IMR-90 (cell line): ENCODE results near the gene GPC2. TPM values are rescaled to one million over a fixed set of nuclear protein-coding genes. Genes with fewer than 3 reads are reported as not detected.
"Not testable (repeated sequence)": the region's sequence is repeated elsewhere in the genome, so short reads cannot be mapped to it uniquely, and the experiment has no call there.

ENCODE experiments used
- ATAC-seq: fragments of 200-7000 bp; cut with Tn5 transposase; 2 replicates; pipeline ENCODE4 v1.9.1; 2020; ENCODE audit warnings: low read depth, mild to moderate bottlenecking, moderate library complexity
- BruUV-seq: library from RNA; stranded (reverse); fragments of 400-500 nt; replicated peaks from 2 replicates; lab custom pipeline; 2021; lab: Mats Ljungman, UMichigan
- CTCF ChIA-PET: fragments of 300-600 bp; formaldehyde crosslinking; extraction: SDS; loops from one replicate; lab custom pipeline; 2021; ENCODE audit warnings: antibody characterized with exemption; lab: Yijun Ruan, JAX
- POLR2A ChIA-PET: fragments of 300-600 bp; sonication (Branson Sonifier 250); formaldehyde crosslinking; loops from one replicate; lab custom pipeline; 2022; ENCODE audit warnings: antibody characterized with exemption; ENCODE audit not compliant: unreplicated experiment; lab: Charles Lee
- DNase-seq: peaks from one replicate; pipeline ENCODE4 v3.0.0; 2013
- H2AFZ ChIP-seq: replicated peaks from 2 replicates; pipeline ENCODE3; 2013; ENCODE audit warnings: low read length, mild to moderate bottlenecking; ENCODE audit not compliant: poor library complexity
- H2AK5ac ChIP-seq: 2 replicates; pipeline ENCODE4 v1.6.1; 2013; ENCODE audit warnings: low read depth, low read length, inconsistent platforms
- H2AK9ac ChIP-seq: replicated peaks from 2 replicates; pipeline ENCODE3; 2013; ENCODE audit warnings: mild to moderate bottlenecking, low read depth, low read length, moderate library complexity; ENCODE audit not compliant: poor library complexity
- H2BK120ac ChIP-seq: 2 replicates; pipeline ENCODE4 v1.6.1; 2013; ENCODE audit warnings: low read depth, low read length, inconsistent platforms
- H2BK15ac ChIP-seq: 3 replicates; pipeline ENCODE4 v1.6.1; 2013; ENCODE audit warnings: low read depth, low read length, inconsistent platforms
- H2BK20ac ChIP-seq: 2 replicates; pipeline ENCODE4 v1.6.1; 2013; ENCODE audit warnings: low read depth, mild to moderate bottlenecking, inconsistent platforms, low read length, moderate library complexity
- H2BK5ac ChIP-seq: 2 replicates; pipeline ENCODE4 v1.6.1; 2013; ENCODE audit warnings: mild to moderate bottlenecking, low read depth, low read length, inconsistent platforms; ENCODE audit not compliant: poor library complexity, severe bottlenecking
- H3K14ac ChIP-seq: replicated peaks from 2 replicates; pipeline ENCODE4 v1.6.1; 2013; ENCODE audit warnings: low read depth, low read length, inconsistent platforms
- H3K18ac ChIP-seq: 2 replicates; pipeline ENCODE4 v1.6.1; 2013; ENCODE audit warnings: low read depth, low read length, control low read depth
- H3K23ac ChIP-seq: 2 replicates; pipeline ENCODE4 v1.6.1; 2013; ENCODE audit warnings: low read depth, low read length, inconsistent platforms
- H3K27ac ChIP-seq: 2 replicates; pipeline ENCODE4 v1.5.1; 2013; ENCODE audit warnings: mild to moderate bottlenecking, control low read depth, low read length; ENCODE audit not compliant: insufficient read depth
- H3K27me3 ChIP-seq: 2 replicates; pipeline ENCODE4 v1.6.1; 2013; ENCODE audit warnings: low read length; ENCODE audit not compliant: control insufficient read depth, insufficient read depth
- H3K36me3 ChIP-seq: 2 replicates; pipeline ENCODE4 v1.6.1; 2013; ENCODE audit warnings: low read length, mixed read lengths; ENCODE audit not compliant: control insufficient read depth, insufficient read depth
- H3K4ac ChIP-seq: 2 replicates; pipeline ENCODE4 v1.6.1; 2013; ENCODE audit warnings: low read depth, low read length, inconsistent platforms
- H3K4me1 ChIP-seq: 2 replicates; pipeline ENCODE4 v1.6.1; 2013; ENCODE audit warnings: low read length, mixed read lengths; ENCODE audit not compliant: control insufficient read depth, insufficient read depth
- H3K4me2 ChIP-seq: 2 replicates; pipeline ENCODE4 v1.6.1; 2013; ENCODE audit warnings: low read depth, mild to moderate bottlenecking, control low read depth, low read length, moderate library complexity
- H3K4me3 ChIP-seq: 2 replicates; pipeline ENCODE4 v1.5.1; 2013; ENCODE audit warnings: low read depth, mild to moderate bottlenecking, control low read depth, low read length, moderate library complexity; ENCODE audit not compliant: insufficient read depth
- H3K56ac ChIP-seq: 2 replicates; pipeline ENCODE4 v1.6.1; 2013; ENCODE audit warnings: low read length, inconsistent platforms; ENCODE audit not compliant: insufficient read depth; ENCODE audit errors: extremely low read depth
- H3K79me1 ChIP-seq, 2 experiments: 2 replicates each; pipeline ENCODE4 v1.6.1; 2013; ENCODE audit warnings: low read length in 2 of 2, inconsistent platforms in 1 of 2, low read depth in 1 of 2
- H3K9ac ChIP-seq: 2 replicates; pipeline ENCODE4 v1.6.1; 2013; ENCODE audit warnings: low read depth, low read length, control low read depth
- H3K9me1 ChIP-seq: 2 replicates; pipeline ENCODE4 v1.6.1; 2013; ENCODE audit warnings: low read length, inconsistent platforms; ENCODE audit not compliant: insufficient read depth
- H3K9me3 ChIP-seq: 2 replicates; pipeline ENCODE4 v1.6.1; 2013; ENCODE audit warnings: low read length; ENCODE audit not compliant: control insufficient read depth, insufficient read depth
- H4K20me1 ChIP-seq: 2 replicates; pipeline ENCODE4 v1.6.1; 2013; ENCODE audit warnings: low read length, inconsistent platforms; ENCODE audit not compliant: insufficient read depth
- H4K5ac ChIP-seq: 2 replicates; pipeline ENCODE4 v1.6.1; 2013; ENCODE audit warnings: mild to moderate bottlenecking, low read depth, low read length, control low read depth
- H4K8ac ChIP-seq, 2 experiments: 2 replicates each; pipeline ENCODE4 v1.6.1; 2013; ENCODE audit warnings: low read depth in 2 of 2, low read length in 2 of 2, control low read depth in 1 of 2, inconsistent platforms in 1 of 2
- H4K91ac ChIP-seq: 2 replicates; pipeline ENCODE4 v1.6.1; 2013; ENCODE audit warnings: low read depth, low read length, inconsistent platforms; ENCODE audit not compliant: insufficient read depth
- WGBS, 2 experiments: methylation state at CpG; one replicate each; pipeline versions ENCODE4 v1.1.5 to v1.1.7; 2013; ENCODE audit warnings: missing lambda C conversion rate in 2 of 2; ENCODE audit not compliant: insufficient read length in 1 of 2; ENCODE audit errors: extremely low coverage in 2 of 2; 5-methylcytosine and 5-hydroxymethylcytosine counted together
- dilution Hi-C: fragments of 300-500 bp; cut with HindIII; formaldehyde crosslinking; loops from one replicate; pipeline ENCODE4 v1.14.3; 2018; ENCODE audit warnings: low sequenced_read_pairs; ENCODE audit not compliant: unreplicated experiment
- in situ Hi-C: fragments of 300-500 bp; cut with MboI; formaldehyde crosslinking; loops from 3 replicates; pipeline ENCODE4 v1.14.3; 2019; ENCODE audit warnings: low sequenced_read_pairs, inconsistent platforms, mixed read lengths
- intact Hi-C: fragments of 100-400 bp; cut with micrococcal nuclease; formaldehyde crosslinking; loops from 2 replicates; pipeline ENCODE4 v1.10.0; 2022
- polyA plus RNA-seq, 3 experiments: library from polyadenylated mRNA; depleted of rRNA; stranded (reverse); fragments of >200 nt; gene quantifications; 2 replicates each; pipeline ENCODE4 v1.2.3, GENCODE V29; 2012; ENCODE audit warnings: low replicate concordance in 1 of 3
- total RNA-seq: library from RNA; depleted of rRNA; stranded (reverse); fragments of >200 nt; gene quantifications from 2 replicates; pipeline ENCODE4 v1.2.3, GENCODE V29; 2012

The GPC2 gene
- total and polyA plus RNA-seq, 2 of the 4 experiments (the other 2 are of a cell fraction), result 1.8 to 6.0 TPM

GRCh38 chr7:100219801-100220585, 42.8 kb upstream of the GPC2 start, which contains the start of gene PVRIG:
TSS of gene PVRIG (plus strand) at chr7:100219949. CDS start at chr7:100219971, 22 bp downstream.
- BruUV-seq, H3K18ac ChIP-seq, H3K23ac ChIP-seq, H3K9ac ChIP-seq, H4K20me1 ChIP-seq, H3K27ac ChIP-seq, H3K4me2 ChIP-seq, DNase-seq, H2AK9ac ChIP-seq, H3K14ac ChIP-seq, H3K27me3 ChIP-seq, H2BK120ac ChIP-seq, H2BK20ac ChIP-seq, H3K4me3 ChIP-seq, H2AK5ac ChIP-seq, H3K9me3 ChIP-seq, H3K9me1 ChIP-seq, intact Hi-C loops, H3K79me1 ChIP-seq, H4K91ac ChIP-seq, dilution Hi-C loops, H4K5ac ChIP-seq, H2AFZ ChIP-seq, H3K56ac ChIP-seq, in situ Hi-C loops, H3K4ac ChIP-seq, POLR2A ChIA-PET, H3K4me1 ChIP-seq, H2BK5ac ChIP-seq, H2BK15ac ChIP-seq, H4K8ac ChIP-seq, ATAC-seq: not testable (repeated sequence)
- WGBS, 2 experiments, result 81% methylated on average over 8 of the region's 27 CpGs; no CpG with 5 or more reads in 1 of the 2 experiments
- peaks cover 16% of the 10 kb centered on the region; the same call in 1 of the 2 replicates for H3K36me3 ChIP-seq
- CTCF ChIA-PET, result interaction anchor here (1.2 kb wide), 1 partner anchor 89 kb away, joined by 5 read pairs; no protein-coding TSS in a partner anchor
